Neural progenitor cell (in vitro differentiated cells): Measurements from ENCODE around the gene LOXHD1. TPM values are rescaled to one million over a fixed set of nuclear protein-coding genes. Genes with fewer than 3 reads are reported as not detected.

Experiments
- DNase-seq: peaks from one replicate; pipeline ENCODE4 v3.0.0-alpha.2; 2016; ENCODE audit warnings: low spot score
- H2AFZ ChIP-seq: fragments of 200-600 bp; sonication (generic); replicated peaks from 2 replicates; pipeline ENCODE4 v1.6.1; 2016; ENCODE audit warnings: antibody characterized with exemption
- H3F3A ChIP-seq: fragments of 200-600 bp; sonication (generic); 2 replicates; pipeline ENCODE4 v1.6.1; 2016; ENCODE audit warnings: antibody characterized with exemption, low read depth
- H3K27ac ChIP-seq: fragments of 200-600 bp; sonication (generic); 2 replicates; pipeline ENCODE4 v1.5.1; 2016; ENCODE audit warnings: mild to moderate bottlenecking
- H3K27me3 ChIP-seq: fragments of 200-600 bp; sonication (generic); 2 replicates; pipeline ENCODE4 v1.6.1; 2016; ENCODE audit warnings: mild to moderate bottlenecking, moderate library complexity
- H3K36me3 ChIP-seq: fragments of 200-600 bp; sonication (generic); 2 replicates; pipeline ENCODE4 v1.5.1; 2016
- H3K4me1 ChIP-seq: fragments of 200-600 bp; sonication (generic); 2 replicates; pipeline ENCODE4 v1.6.1; 2016; ENCODE audit warnings: mixed run types
- H3K4me2 ChIP-seq: fragments of 200-600 bp; sonication (generic); 2 replicates; pipeline ENCODE4 v1.6.1; 2016
- H3K4me3 ChIP-seq: fragments of 200-600 bp; sonication (generic); 2 replicates; pipeline ENCODE4 v1.5.1; 2016
- H3K79me2 ChIP-seq: fragments of 200-600 bp; sonication (generic); 2 replicates; pipeline ENCODE4 v1.6.1; 2016; ENCODE audit warnings: low read depth
- H3K9ac ChIP-seq: fragments of 200-600 bp; sonication (generic); 2 replicates; pipeline ENCODE4 v1.6.1; 2016
- H3K9me3 ChIP-seq: fragments of 200-600 bp; sonication (generic); 2 replicates; pipeline ENCODE4 v1.5.1; 2016; ENCODE audit warnings: low read depth
- H4K20me1 ChIP-seq: fragments of 200-600 bp; sonication (generic); 2 replicates; pipeline ENCODE4 v1.6.1; 2016; ENCODE audit warnings: low read depth
- H3K27ac Mint-ChIP-seq: 3 replicates; pipeline ENCODE4 v1.8.0; 2021; ENCODE audit warnings: mixed read lengths
- H3K27me3 Mint-ChIP-seq: 2 replicates; pipeline ENCODE4 v1.8.0; 2022; ENCODE audit warnings: low read depth, mild to moderate bottlenecking, inconsistent platforms, moderate library complexity, mixed read lengths; ENCODE audit not compliant: insufficient read depth
- H3K36me3 Mint-ChIP-seq: 3 replicates; pipeline ENCODE4 v1.8.0; 2021; ENCODE audit warnings: mixed read lengths
- H3K4me1 Mint-ChIP-seq: 3 replicates; pipeline ENCODE4 v1.8.0; 2021; ENCODE audit warnings: mixed read lengths
- H3K4me3 Mint-ChIP-seq: 3 replicates; pipeline ENCODE4 v1.8.0; 2021; ENCODE audit warnings: mild to moderate bottlenecking, moderate library complexity, mixed read lengths
- H3K9me3 Mint-ChIP-seq: 3 replicates; pipeline ENCODE4 v1.8.0; 2020; ENCODE audit warnings: mixed read lengths
- EZH2 ChIP-seq: fragments of 200-600 bp; sonication (generic); IDR thresholded peaks from 2 replicates; pipeline ENCODE4 v1.6.1; 2017; ENCODE audit warnings: antibody characterized with exemption, mild to moderate bottlenecking, moderate library complexity
- EZH2phosphoT487 ChIP-seq: fragments of 200-600 bp; sonication (generic); IDR thresholded peaks from 2 replicates; pipeline ENCODE4 v1.6.1; 2017; ENCODE audit warnings: antibody characterized with exemption
- total RNA-seq: library from RNA; depleted of rRNA; stranded (reverse); fragments of >200 nt; gene quantifications from 2 replicates; pipeline ENCODE4 v1.2.3, GENCODE V29; 2015; ENCODE audit warnings: low replicate concordance
- TF ChIP-seq, protein P1 (sequence below): fragments of 200-600 bp; sonication (generic); IDR thresholded peaks from 2 replicates; pipeline ENCODE4 v1.5.1; 2017; ENCODE audit warnings: antibody characterized with exemption, mild to moderate bottlenecking

Gene LOXHD1
- total RNA-seq, 1 donor from 2014 or later: not detected

DNA sequence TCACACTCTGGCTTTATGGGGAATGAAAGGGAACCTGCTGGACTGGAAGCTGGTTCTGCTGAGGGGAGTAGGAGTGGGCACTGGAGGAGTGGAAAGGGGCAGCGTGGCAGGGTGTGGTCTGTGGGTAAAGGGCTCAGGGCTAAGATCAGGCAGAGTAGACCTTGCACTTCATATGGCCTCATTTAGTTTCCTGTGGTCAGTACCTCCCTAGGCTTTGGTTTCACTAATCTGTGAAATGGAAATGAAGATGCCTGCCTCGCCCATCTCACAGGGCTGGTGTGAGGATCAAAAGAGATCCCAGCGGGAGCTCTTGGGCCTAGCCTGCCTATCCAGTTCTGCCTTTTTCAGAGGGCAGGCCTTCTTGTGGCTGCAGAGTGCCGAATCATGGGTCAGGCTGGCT, 208.7 kb downstream of the LOXHD1 start:
- peaks cover 34% of the 10 kb centered on the region for H3K36me3 Mint-ChIP-seq
- no peak overlapping the region for H3K4me3 Mint-ChIP-seq
- Histone ChIP-seq H3K4me2 (no peak overlapping the region), H3K27me3 (no peaks in the 10 kb centered on the region), H3F3A (no peaks in the 10 kb centered on the region), H2AFZ (no peak overlapping the region), H4K20me1 (peaks cover 4% of the 10 kb centered on the region), H3K9me3 (peaks cover 8% of the 10 kb centered on the region), H3K27ac (no peak overlapping the region), H3K4me1 (no peaks in the 10 kb centered on the region), H3K4me3 (no peak overlapping the region), H3K9ac (no peak overlapping the region), H3K79me2 (no peaks in the 10 kb centered on the region), H3K36me3 (peaks cover 16% of the 10 kb centered on the region)
- H3K9me3 Mint-ChIP-seq: peaks cover 6% of the 10 kb centered on the region
- DNase-seq: no peak
- H3K27ac Mint-ChIP-seq: no peak overlapping the region
- peaks cover 13% of the 10 kb centered on the region for H3K4me1 Mint-ChIP-seq
- TF ChIP-seq, protein P1, sequence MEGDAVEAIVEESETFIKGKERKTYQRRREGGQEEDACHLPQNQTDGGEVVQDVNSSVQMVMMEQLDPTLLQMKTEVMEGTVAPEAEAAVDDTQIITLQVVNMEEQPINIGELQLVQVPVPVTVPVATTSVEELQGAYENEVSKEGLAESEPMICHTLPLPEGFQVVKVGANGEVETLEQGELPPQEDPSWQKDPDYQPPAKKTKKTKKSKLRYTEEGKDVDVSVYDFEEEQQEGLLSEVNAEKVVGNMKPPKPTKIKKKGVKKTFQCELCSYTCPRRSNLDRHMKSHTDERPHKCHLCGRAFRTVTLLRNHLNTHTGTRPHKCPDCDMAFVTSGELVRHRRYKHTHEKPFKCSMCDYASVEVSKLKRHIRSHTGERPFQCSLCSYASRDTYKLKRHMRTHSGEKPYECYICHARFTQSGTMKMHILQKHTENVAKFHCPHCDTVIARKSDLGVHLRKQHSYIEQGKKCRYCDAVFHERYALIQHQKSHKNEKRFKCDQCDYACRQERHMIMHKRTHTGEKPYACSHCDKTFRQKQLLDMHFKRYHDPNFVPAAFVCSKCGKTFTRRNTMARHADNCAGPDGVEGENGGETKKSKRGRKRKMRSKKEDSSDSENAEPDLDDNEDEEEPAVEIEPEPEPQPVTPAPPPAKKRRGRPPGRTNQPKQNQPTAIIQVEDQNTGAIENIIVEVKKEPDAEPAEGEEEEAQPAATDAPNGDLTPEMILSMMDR: no peak
- no peak for TF ChIP-seq EZH2
- no peak for TF ChIP-seq EZH2phosphoT487
- H3K27me3 Mint-ChIP-seq: no peaks in the 10 kb centered on the region

DNA sequence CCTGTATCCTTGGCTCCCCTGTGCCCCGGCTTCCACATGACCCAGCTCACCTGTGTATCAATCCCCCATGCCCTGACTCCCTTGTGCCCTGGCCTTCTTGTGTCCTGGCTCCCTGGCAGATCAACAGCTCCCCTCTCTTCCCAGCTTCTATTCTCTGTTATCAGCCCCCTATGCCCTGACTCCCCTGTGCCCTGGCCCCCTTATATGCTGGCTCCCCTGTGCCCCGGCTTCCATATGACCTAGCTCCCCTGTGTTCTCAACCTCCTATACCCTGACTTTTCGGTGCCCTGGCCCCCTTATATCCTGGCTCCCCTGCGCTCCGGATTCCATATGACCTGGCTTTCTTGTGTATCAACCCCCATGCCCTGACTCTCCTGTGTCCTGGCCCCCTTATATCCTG, 209.2 kb downstream of the LOXHD1 start:
- no peak overlapping the region for H3K27ac ChIP-seq
- peaks cover 16% of the 10 kb centered on the region for H3K36me3 ChIP-seq
- H3K4me2 ChIP-seq: no peak overlapping the region
- H4K20me1 ChIP-seq: peaks cover 4% of the 10 kb centered on the region
- Mint-ChIP-seq H3K36me3 (peaks cover 38% of the 10 kb centered on the region), H3K27me3 (no peaks in the 10 kb centered on the region), H3K27ac (no peak overlapping the region), H3K4me3 (no peak overlapping the region), H3K9me3 (peaks cover 6% of the 10 kb centered on the region), H3K4me1 (peaks cover 13% of the 10 kb centered on the region)
- H2AFZ ChIP-seq: no peak overlapping the region
- H3K79me2 ChIP-seq: no peaks in the 10 kb centered on the region
- no peaks in the 10 kb centered on the region for H3K4me1 ChIP-seq
- no peak for DNase-seq
- no peak overlapping the region for H3K4me3 ChIP-seq
- H3K9ac ChIP-seq: no peak overlapping the region
- H3K27me3 ChIP-seq: no peaks in the 10 kb centered on the region
- TF ChIP-seq, protein P1: no peak
- no peak for TF ChIP-seq EZH2
- TF ChIP-seq EZH2phosphoT487: no peak
- no peaks in the 10 kb centered on the region for H3F3A ChIP-seq
- H3K9me3 ChIP-seq: peaks cover 8% of the 10 kb centered on the region

DNA sequence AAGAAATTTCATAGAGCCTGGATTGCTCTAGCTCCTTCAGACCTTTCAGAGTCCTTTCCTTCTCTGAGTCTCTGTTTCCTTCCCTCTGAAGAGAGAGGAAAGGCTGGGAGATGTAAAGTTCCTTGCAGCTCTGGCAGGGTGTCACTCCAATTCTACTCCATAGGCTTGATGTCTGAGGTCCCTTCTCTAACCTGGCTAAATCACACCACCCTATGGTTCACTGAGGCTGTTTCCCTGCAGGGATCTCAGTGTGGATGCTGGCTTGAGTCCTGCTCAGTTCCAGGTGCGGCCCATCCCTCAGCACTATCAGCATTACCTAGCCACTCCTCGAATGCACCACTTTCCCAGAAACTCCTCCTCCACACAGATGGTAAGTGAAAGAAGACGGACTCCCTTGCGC, 209.7 kb downstream of the LOXHD1 start:
- peaks cover 8% of the 10 kb centered on the region for H3K9me3 ChIP-seq
- TF ChIP-seq EZH2phosphoT487 (no peak), EZH2 (no peak)
- TF ChIP-seq, protein P1: no peak
- H3F3A ChIP-seq: no peaks in the 10 kb centered on the region
- H4K20me1 ChIP-seq: peaks cover 4% of the 10 kb centered on the region
- no peak overlapping the region for H3K4me3 ChIP-seq
- DNase-seq: no peak
- Mint-ChIP-seq H3K27ac (no peak overlapping the region), H3K36me3 (peaks cover 39% of the 10 kb centered on the region), H3K9me3 (peaks cover 6% of the 10 kb centered on the region), H3K4me1 (peaks cover 13% of the 10 kb centered on the region), H3K4me3 (no peak overlapping the region), H3K27me3 (no peaks in the 10 kb centered on the region)
- H3K4me1 ChIP-seq: no peaks in the 10 kb centered on the region
- H3K4me2 ChIP-seq: no peak overlapping the region
- H3K79me2 ChIP-seq: no peaks in the 10 kb centered on the region
- H3K27ac ChIP-seq: no peak overlapping the region
- no peak overlapping the region for H2AFZ ChIP-seq
- H3K9ac ChIP-seq: no peak overlapping the region
- H3K27me3 ChIP-seq: no peaks in the 10 kb centered on the region
- H3K36me3 ChIP-seq: peaks cover 16% of the 10 kb centered on the region
